GM23338 (cell line): ENCODE data around the gene SEPTIN3.
"Not testable (repeated sequence)": the region's sequence is repeated elsewhere in the genome, so short reads cannot be mapped to it uniquely, and the experiment has no call there.

Source experiments
- EZH2phosphoT487 ChIP-seq: fragments of 200-600 bp; sonication (generic); IDR thresholded peaks from one replicate; pipeline ENCODE4 v1.8.1; 2018; ENCODE audit warnings: antibody characterized with exemption; ENCODE audit not compliant: unreplicated experiment
- JUNB ChIP-seq: IDR thresholded peaks from one replicate; pipeline ENCODE4 v1.6.1; 2016; ENCODE audit warnings: antibody characterized with exemption; ENCODE audit not compliant: unreplicated experiment
- POLR2AphosphoS5 ChIP-seq: IDR thresholded peaks from 2 replicates; pipeline ENCODE4 v1.6.1; 2016; ENCODE audit warnings: antibody characterized with exemption, low read depth
- TF ChIP-seq, protein P1 (sequence below), 2 experiments: fragments of 200-600 bp in 1 of 2; sonication (generic) in 1 of 2; conservative IDR thresholded peaks; 2 replicates each; pipeline versions ENCODE4 v1.5.1 to v1.6.1; 2016 to 2017; ENCODE audit warnings: antibody characterized with exemption in 2 of 2, low read depth in 2 of 2, mild to moderate bottlenecking in 2 of 2, moderate library complexity in 1 of 2

DNA sequence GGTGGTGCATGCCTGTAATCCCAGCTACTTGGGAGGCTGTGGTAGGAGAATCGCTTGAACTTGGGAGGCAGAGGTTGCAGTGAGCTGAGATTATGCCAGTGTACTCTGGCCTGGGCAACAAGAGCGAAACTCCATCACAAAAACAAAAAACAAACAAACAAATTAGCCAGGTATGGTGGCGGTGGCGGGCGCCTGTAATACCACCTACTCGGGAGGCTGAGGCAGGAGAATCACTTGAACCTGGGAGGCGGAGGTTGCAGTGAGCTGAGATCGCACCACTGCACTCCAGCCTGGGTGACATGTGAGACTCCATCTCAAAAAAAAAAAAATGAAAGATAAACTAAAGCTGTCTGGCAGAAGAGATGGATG, 20.3 kb upstream of the SEPTIN3 start:
- TF ChIP-seq EZH2phosphoT487, POLR2AphosphoS5, JUNB: not testable (repeated sequence)
- TF ChIP-seq, protein P1, sequence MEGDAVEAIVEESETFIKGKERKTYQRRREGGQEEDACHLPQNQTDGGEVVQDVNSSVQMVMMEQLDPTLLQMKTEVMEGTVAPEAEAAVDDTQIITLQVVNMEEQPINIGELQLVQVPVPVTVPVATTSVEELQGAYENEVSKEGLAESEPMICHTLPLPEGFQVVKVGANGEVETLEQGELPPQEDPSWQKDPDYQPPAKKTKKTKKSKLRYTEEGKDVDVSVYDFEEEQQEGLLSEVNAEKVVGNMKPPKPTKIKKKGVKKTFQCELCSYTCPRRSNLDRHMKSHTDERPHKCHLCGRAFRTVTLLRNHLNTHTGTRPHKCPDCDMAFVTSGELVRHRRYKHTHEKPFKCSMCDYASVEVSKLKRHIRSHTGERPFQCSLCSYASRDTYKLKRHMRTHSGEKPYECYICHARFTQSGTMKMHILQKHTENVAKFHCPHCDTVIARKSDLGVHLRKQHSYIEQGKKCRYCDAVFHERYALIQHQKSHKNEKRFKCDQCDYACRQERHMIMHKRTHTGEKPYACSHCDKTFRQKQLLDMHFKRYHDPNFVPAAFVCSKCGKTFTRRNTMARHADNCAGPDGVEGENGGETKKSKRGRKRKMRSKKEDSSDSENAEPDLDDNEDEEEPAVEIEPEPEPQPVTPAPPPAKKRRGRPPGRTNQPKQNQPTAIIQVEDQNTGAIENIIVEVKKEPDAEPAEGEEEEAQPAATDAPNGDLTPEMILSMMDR (conservative IDR thresholded peaks at IDR 0.05; ENCODE audit: low read depth in 2 of 2): not testable (repeated sequence)
